ENCODE results near the gene NCKIPSD. TPM values are rescaled to one million over a fixed set of nuclear protein-coding genes. Genes with fewer than 3 reads are reported as not detected.
A peak's percentile ranks its signal among the peaks of the same experiment; 100 is the strongest.

Gene NCKIPSD
- total RNA-seq, 1 experiment from 2014 or later: 46.0 TPM

- H3K4me1 Mint-ChIP-seq: peaks cover 17 to 21% of the 10 kb centered on the region in 2 experiments
- Histone ChIP-seq H4K8ac (replicated peaks; ENCODE audit: insufficient read length, low read depth, low read length) (no peak overlapping the region), H3K23ac (ENCODE audit: insufficient read length, low read depth, low read length) (no peak overlapping the region), H3T11ph (ENCODE audit: low read length) (no peak overlapping the region), H3K56ac (ENCODE audit: insufficient read length, low read depth, low read length) (no peak overlapping the region), H3K27me3 (ENCODE audit: insufficient read depth, low read length) (no peaks in the 10 kb centered on the region), H3K4ac (ENCODE audit: low read depth, low read length) (no peak overlapping the region), H3K79me2 (ENCODE audit: insufficient read depth, low read length) (peaks cover 5% of the 10 kb centered on the region; the same call in 1 of the 2 replicates), H3K4me1 (ENCODE audit: insufficient read depth, low read length) (peaks cover 4% of the 10 kb centered on the region; the same call in 1 of the 2 replicates), H2BK20ac (ENCODE audit: low read depth, low read length, poor library complexity, severe bottlenecking) (no peak overlapping the region), H3K9me3 (ENCODE audit: control insufficient read depth, low read depth, low read length) (no peaks in the 10 kb centered on the region), H3K23me2 (ENCODE audit: insufficient read length, low read depth, low read length, poor library complexity, severe bottlenecking) (peaks cover 8% of the 10 kb centered on the region), H3K4me2 (ENCODE audit: insufficient read depth, insufficient read length, low read length) (peak overlapping the region; percentile 58), H2AK5ac (ENCODE audit: insufficient read length, low read length) (no peak overlapping the region), H2BK12ac (ENCODE audit: insufficient read length, low read depth, low read length) (no peak overlapping the region), H3K9ac (ENCODE audit: extremely low read depth, insufficient read length, low read length) (peak overlapping the region; percentile 31), H4K91ac (ENCODE audit: insufficient read length, low read depth, low read length) (no peak overlapping the region), H4K20me1 (ENCODE audit: control insufficient read depth, insufficient read depth, insufficient read length) (no peaks in the 10 kb centered on the region), H2BK15ac (ENCODE audit: low read depth, low read length) (no peak overlapping the region), H3K27ac (ENCODE audit: insufficient read length, low read depth, low read length) (no peak overlapping the region), H3K14ac (ENCODE audit: insufficient read depth, low read length) (no peak overlapping the region), H3K18ac (ENCODE audit: insufficient read length, low read depth, low read length) (no peak overlapping the region), H3K79me1 (ENCODE audit: insufficient read depth, low read depth, low read length, poor library complexity, severe bottlenecking) (peaks cover 3% of the 10 kb centered on the region), H2BK120ac (ENCODE audit: low read depth, low read length, poor library complexity, severe bottlenecking) (no peak overlapping the region), H2BK5ac (ENCODE audit: insufficient read length, low read length) (no peak overlapping the region), H2AFZ (ENCODE audit: low read length) (no peak overlapping the region), H4K5ac (ENCODE audit: insufficient read length, low read depth, low read length) (no peak overlapping the region)
- DNase-seq: no peak
- peak overlapping the region; percentile 81 to 93 for H3K4me3 Mint-ChIP-seq
- no peaks in the 10 kb centered on the region for H3K9me3 Mint-ChIP-seq
- no CpG with 5 or more reads among the region's 13 CpGs for WGBS (ENCODE audit: extremely low coverage, insufficient read length, low lambda C conversion rate)
- no peak for TF ChIP-seq CTCF (conservative IDR thresholded peaks at IDR 0.05)
- no peaks in the 10 kb centered on the region; the same call in 1 of the 2 replicates for H3K27me3 Mint-ChIP-seq (ENCODE audit: low read depth)
- H3K36me3 Mint-ChIP-seq (ENCODE audit: insufficient read depth in 1 of 3, low read depth in 3 of 3): peaks cover 30 to 64% (median 53%) of the 10 kb centered on the region in 3 experiments; a peak in 6 of 7 replicates
- peak overlapping the region in 1 of 3 experiments; percentile 91; a peak in 2 of 7 replicates for H3K27ac Mint-ChIP-seq
Measured at GRCh38 chr3:48685293-48685602, 467 bp downstream of the NCKIPSD start.

Data from H9 (cell line).